HepG2 (cell line): Measurements from ENCODE around the gene PHF8. TPM values are rescaled to one million over a fixed set of nuclear protein-coding genes. Genes with fewer than 3 reads are reported as not detected.

Experiments used
- polyA plus RNA-seq, 8 experiments: library from polyadenylated mRNA; depleted of rRNA in 3 of 8; stranded (reverse) in 7 of 8; unstranded in 1 of 8; fragments of >200 nt; fragmentation: Illumina TruSeq in 4 of 8; extraction: Trizol in 4 of 8; gene quantifications; 2 replicates each; pipeline versions ENCODE4 v1.2.1 to v1.2.3, GENCODE V29; 2011 to 2016; ENCODE audit warnings: low read depth in 4 of 8, missing spikeins in 1 of 8, mixed read lengths in 1 of 8; ENCODE audit not compliant: insufficient read depth in 1 of 8
- small RNA-seq, 3 experiments: library from RNA; depleted of rRNA; stranded (forward); fragments of <200 nt; gene quantifications; one replicate each; pipeline ENCODE3, GENCODE V24; 2012; ENCODE audit warnings: low read depth in 2 of 3, low replicate concordance in 1 of 3; ENCODE audit not compliant: insufficient read length in 3 of 3, insufficient read depth in 2 of 3
- total RNA-seq, 5 experiments: library from RNA; depleted of rRNA; stranded (reverse); fragments of >200 nt; fragmentation: Illumina TruSeq; extraction: Trizol; gene quantifications; 2 replicates each; pipeline ENCODE4 v1.2.3, GENCODE V29; 2016; ENCODE audit warnings: low read depth in 1 of 5

The PHF8 gene
- total and polyA plus RNA-seq, 2 of the 13 experiments (the other 11 are each of a cell fraction or from before 2014, with no cell fraction given): 15.5 to 19.1 TPM

Small RNA genes lying within 50 kb of the gene (small RNA-seq; reads per million reads assigned to genes)
- 0 to 0.97 (median 0) reads per million in 3 experiments for gene RNA5SP505

Other genes with a start within 250 kb of the PHF8 start
- 7.4 and 7.5 TPM in 2 replicates for gene FAM120C, start 138.8 kb upstream of the PHF8 start, total RNA-seq (2016; rRNA removed; fragmentation: Illumina TruSeq; extraction: Trizol)
- gene FAM120C, start 138.8 kb upstream of the PHF8 start, polyA plus RNA-seq (2011; rRNA removed): 4.6 and 6.4 TPM in 2 replicates